ENCODE data around the gene NKPD1.
"Not testable (repeated sequence)": the region's sequence is repeated elsewhere in the genome, so short reads cannot be mapped to it uniquely, and the experiment has no call there.

Gene NKPD1

GRCh38 chr19:45140533-45140932, 20.2 kb downstream of the NKPD1 start:
- no peak for DNase-seq (ENCODE audit: low spot score)

DNA sequence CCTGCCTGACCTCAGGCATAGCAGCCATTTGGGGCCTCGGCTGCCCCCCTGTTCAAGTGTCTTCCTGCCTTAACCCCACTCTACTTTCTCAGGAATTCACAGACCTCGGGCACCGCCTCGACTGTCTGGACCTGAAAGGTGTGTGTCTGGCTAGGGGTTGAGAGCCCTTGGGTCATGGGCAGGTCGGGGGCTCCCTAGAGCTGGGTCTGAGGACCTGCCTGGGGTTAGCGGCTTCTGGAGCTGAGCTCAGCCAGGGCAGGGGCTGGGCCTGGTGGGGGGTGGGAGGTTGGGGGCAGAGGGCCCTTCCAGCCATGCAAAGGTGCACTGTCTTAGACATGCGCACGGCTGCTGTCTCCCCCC, 20.7 kb downstream of the NKPD1 start:
- no peak for DNase-seq (ENCODE audit: low spot score)

DNA sequence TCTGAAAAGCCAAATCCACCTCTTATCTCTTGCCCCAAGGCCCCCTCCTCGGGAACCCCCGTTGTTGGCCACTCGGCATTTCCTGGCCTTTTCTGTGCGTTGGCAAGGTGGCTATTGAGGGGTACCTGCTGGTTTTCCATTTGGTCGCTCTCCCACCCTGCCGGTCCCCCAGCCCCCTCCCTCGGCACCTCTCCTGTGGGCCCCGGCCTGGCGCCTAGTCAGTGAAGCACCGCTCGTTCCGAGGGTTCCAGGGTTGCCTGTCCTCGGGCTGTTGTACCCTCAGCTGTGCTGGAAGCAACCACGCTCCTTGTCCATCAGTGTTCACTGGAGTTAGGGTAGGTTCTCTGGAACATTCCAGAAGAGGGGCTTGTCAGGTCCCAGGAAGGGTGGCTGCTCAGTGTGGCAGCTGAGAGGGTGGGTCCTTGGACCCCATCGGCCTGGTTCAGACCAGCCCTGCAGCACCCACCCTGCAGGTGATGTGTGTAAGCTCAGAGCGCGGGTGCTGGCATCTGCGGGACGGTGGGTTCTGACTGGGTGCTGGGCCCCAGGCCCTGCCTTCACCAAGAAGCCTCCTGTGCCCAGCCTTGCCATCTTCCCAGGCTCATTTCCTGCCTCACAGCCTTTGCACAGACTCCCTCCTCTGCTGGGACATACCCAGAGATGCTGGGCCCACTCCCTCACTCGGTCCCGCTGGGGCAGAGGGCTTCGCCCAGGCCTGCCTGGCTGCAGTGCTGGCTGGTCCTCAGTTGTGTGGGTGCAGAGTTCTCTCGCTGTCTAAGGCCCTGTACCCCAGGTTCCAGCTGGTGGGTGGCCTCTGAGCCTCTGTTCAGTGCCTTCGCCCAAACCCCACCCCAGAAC, 21.3 kb downstream of the NKPD1 start:
- DNase-seq (ENCODE audit: low spot score): no peak

- no peak for DNase-seq (ENCODE audit: low spot score)
Observed at GRCh38 chr19:45138303-45138751, 22.5 kb downstream of the NKPD1 start.

DNA sequence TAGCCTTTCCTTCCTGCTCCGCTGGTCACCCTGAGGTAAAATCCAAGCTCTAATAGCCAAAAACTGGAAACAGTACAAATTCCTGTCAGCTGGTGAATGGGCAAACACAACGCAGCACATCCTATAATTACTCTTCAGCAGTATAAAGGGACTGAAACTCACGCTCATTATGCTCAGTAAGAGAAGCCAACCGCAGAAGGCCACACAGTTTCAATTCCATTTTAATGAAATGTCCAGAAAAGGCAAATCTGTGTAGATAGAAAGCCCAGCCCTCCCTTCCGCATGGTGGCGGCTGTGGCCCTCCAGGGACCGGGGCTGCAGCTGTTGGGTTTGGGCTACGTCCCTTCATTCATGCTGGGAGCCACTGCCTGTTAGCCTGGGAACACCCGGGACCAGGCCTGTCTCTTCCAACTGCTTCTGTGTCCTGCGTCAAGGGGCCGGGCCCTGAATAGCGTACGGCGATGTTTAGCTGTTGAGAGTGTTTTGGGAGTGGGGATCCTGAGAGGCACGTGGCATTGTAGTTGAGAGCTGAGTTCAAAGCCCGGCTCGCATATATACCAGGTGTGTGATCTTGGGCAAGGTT, 23.5 kb downstream of the NKPD1 start:
- no peak for DNase-seq (ENCODE audit: low spot score)

- DNase-seq (ENCODE audit: low spot score): no peak
Observed at GRCh38 chr19:45136507-45137178, 24.1 kb downstream of the NKPD1 start.

- no peak for DNase-seq (ENCODE audit: low spot score)
Observed at GRCh38 chr19:45135176-45135885, 25.5 kb downstream of the NKPD1 start.

DNA sequence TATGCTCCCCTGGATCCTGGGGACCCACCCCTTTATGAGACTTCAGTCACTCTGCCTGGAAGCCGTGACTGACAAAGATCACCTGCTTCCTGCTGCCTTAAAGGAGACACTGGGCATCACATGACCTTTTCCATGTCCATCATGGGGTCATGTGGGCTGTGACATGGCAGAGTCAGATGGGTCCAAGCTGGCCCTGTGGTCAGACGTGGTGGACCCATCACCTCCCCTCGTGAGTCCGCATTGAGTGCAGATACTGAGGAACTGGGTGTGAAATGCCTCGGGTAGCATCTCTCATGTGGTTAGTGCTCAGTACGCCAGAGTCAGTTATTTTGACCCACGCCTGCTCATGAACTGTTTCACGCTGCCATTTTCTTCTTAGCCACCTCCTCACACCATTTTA, 27.1 kb downstream of the NKPD1 start:
- no peak for DNase-seq (ENCODE audit: low spot score)

DNA sequence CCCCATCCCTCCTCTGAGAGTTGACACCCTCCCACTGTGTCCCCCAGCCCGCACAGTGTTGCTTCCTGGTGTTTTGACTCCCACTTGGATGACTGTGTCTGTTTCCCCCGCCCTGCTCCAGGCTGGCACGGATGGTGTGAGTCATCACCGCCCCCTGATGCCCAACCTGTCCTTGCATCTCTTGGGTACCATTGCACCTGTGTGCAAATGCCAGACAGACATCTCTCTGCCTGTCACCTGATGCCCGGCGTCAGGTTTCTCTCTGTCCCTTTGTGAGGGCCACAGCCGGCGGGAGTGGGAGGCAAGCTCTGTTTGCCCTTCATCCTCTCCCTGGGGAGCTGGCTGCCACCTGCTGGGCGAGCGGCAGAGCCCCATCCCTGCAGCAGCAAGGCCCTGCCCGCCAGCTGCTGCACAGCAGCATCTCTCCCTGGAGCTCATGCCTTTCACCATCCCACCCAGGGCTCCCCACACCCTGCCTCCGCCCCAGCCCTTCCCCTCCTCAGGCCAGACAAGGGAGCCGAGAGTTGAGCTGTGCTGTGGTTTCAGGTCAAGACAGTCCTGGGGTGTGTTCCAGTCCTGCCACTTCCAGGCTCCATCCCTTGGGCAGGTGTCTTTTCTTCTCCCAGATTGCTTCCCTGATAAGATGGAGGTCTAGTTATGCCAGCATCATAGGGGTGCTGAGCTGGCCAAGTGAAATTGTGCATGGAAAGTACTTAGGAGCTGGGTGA, 29.7 kb downstream of the NKPD1 start:
- DNase-seq (ENCODE audit: low spot score): no peak

- no peak for DNase-seq (ENCODE audit: low spot score)
Observed at GRCh38 chr19:45130236-45130635, 30.5 kb downstream of the NKPD1 start.

DNA sequence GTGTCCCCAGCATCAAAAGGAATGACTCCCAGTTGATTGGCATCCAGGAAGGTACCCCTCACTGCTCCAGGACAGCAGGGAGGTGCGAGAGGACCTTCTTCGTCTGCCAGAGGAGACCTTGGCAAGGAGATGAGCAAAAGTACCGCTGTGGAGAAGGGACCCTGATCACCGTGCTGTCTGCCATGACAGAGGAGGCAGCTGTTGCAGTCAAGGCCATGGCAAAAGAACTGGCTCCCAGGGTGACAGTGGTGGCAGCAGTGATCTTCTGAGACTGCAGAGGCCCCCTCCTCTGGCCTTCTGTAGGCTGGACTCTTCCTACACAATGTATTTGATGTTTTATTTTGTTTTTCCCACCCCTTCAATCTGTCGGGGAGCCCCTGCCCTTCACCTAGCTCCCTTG, 32.0 kb downstream of the NKPD1 start:
- no peak for DNase-seq (ENCODE audit: low spot score)

- no peak for DNase-seq (ENCODE audit: low spot score)
Observed at GRCh38 chr19:45128146-45128545, 32.6 kb downstream of the NKPD1 start.

GRCh38 chr19:45126654-45127053, 34.1 kb downstream of the NKPD1 start:
- DNase-seq (ENCODE audit: low spot score): no peak

GRCh38 chr19:45125975-45126493, 34.7 kb downstream of the NKPD1 start:
- peak; percentile 66 for DNase-seq (ENCODE audit: low spot score)

GRCh38 chr19:45125360-45125759, 35.4 kb downstream of the NKPD1 start:
- no peak for DNase-seq (ENCODE audit: low spot score)

GRCh38 chr19:45124021-45124420, 36.8 kb downstream of the NKPD1 start:
- DNase-seq (ENCODE audit: low spot score): no peak

GRCh38 chr19:45123440-45123850, 37.3 kb downstream of the NKPD1 start:
- DNase-seq (ENCODE audit: low spot score): no peak

DNA sequence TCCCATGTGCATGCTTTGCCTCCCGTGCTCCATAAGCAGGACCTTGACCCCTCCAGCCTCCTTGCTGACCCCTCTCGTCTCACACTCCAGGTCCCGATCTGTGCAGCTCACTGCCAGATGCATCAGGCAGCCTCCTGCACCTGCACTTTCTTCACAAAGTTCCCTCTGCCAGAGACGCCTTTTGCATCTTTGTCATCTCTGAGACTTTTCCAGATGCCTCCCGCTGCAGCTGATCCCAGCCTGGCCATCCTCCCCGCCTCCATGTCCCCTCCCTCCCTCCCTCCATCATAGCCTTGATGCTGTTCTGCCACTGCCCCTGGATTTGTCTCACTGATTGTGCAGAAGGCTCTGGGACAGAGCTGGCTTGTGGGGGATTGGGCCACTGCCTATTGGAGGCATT, 38.0 kb downstream of the NKPD1 start:
- no peak for DNase-seq (ENCODE audit: low spot score)

DNA sequence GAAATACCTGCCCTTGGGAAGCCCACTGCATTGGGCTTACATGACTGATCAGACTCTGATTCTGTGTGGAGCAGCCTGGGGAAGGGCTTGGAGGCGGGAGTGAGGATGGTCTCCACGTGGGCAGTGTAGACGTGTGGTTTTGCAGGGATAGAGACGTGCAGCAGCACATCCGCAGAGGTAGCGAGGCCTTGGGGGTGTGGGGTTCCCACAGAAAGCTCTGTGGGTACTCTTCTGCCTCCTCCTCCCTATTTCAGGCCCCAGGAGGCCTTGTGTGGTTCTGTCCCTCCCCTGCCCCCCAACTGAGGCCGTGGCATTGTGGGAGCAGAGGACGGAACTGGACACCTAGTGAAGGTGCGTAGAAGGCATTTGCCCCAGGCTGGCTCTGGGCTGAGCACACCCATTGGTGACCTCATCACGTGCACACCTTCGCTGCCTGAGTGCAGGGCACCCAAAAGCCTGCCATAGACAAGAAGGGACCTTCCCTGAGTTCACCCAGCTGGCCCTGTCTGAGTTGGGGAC, 38.9 kb downstream of the NKPD1 start:
- DNase-seq (ENCODE audit: low spot score): no peak

GRCh38 chr19:45119582-45119981, 41.2 kb downstream of the NKPD1 start:
- DNase-seq (ENCODE audit: low spot score): no peak

GRCh38 chr19:45118591-45119355, 42.0 kb downstream of the NKPD1 start:
- not testable (repeated sequence) for DNase-seq (ENCODE audit: low spot score)

All from CD4-positive, alpha-beta T cell treated with Interleukin-15 for 4 hours (primary cell).